ENCODE results near the gene AAGAB.

Gene AAGAB

DNA sequence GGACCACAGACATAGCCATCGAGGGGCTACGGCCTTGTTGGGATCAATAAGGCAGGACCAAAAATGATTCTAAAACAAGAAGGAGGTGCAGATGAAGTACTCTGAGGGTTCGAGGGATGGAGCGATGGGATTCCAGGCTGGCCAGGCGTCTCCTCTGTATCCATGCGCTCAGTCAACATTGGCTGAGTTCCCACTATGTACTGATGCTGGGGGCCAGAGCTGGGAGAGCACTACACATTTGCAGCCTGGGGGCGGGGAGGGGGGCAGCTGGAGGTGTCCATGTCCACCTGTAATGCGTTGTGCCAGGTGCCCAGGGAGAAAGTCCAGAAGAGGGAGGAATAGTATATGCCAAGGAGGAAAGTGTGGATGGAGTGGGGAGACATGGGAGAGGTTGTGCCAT is 81.5 kb downstream of the AAGAB start:
- peak overlapping the region; percentile 84 for H3K27ac ChIP-seq (ENCODE audit: poor library complexity, severe bottlenecking)
- H3K36me3 ChIP-seq (ENCODE audit: low read depth) = peaks cover 71% of the 10 kb centered on the region
- ATAC-seq (ENCODE audit: low read depth) = no peak

DNA sequence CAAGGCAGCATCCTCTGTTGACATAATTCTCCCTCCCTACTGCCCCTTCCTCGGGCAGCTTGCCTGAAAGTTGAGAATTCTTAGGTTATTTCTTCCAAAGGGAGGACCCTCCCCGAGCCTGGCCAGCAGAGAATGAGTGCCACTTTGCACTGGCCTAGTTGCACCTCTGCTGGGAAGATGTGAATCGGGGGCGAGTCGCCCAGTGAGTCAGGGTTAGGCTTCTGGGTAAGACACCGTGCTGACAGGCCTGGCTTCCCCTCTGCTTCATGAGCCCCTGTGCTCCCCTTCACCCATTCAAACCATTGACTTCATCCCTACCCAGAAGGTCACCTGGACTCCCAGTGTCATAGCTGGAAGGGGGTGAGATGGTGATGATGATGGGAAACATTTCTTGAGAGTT is 82.3 kb downstream of the AAGAB start:
- peak overlapping the region; percentile 1 for H3K27ac ChIP-seq (ENCODE audit: poor library complexity, severe bottlenecking)
- peaks cover 77% of the 10 kb centered on the region for H3K36me3 ChIP-seq (ENCODE audit: low read depth)
- H3K4me1 ChIP-seq (ENCODE audit: insufficient read depth, poor library complexity, severe bottlenecking) = peaks cover 31% of the 10 kb centered on the region
- no peaks in the 10 kb centered on the region for H3K27me3 ChIP-seq (ENCODE audit: insufficient read depth, poor library complexity, severe bottlenecking)
- no peak for ATAC-seq (ENCODE audit: low read depth)
- no peak for DNase-seq (ENCODE audit: low spot score)
- no peak overlapping the region for H3K4me3 ChIP-seq (ENCODE audit: severe bottlenecking)
- TF ChIP-seq, protein P1, sequence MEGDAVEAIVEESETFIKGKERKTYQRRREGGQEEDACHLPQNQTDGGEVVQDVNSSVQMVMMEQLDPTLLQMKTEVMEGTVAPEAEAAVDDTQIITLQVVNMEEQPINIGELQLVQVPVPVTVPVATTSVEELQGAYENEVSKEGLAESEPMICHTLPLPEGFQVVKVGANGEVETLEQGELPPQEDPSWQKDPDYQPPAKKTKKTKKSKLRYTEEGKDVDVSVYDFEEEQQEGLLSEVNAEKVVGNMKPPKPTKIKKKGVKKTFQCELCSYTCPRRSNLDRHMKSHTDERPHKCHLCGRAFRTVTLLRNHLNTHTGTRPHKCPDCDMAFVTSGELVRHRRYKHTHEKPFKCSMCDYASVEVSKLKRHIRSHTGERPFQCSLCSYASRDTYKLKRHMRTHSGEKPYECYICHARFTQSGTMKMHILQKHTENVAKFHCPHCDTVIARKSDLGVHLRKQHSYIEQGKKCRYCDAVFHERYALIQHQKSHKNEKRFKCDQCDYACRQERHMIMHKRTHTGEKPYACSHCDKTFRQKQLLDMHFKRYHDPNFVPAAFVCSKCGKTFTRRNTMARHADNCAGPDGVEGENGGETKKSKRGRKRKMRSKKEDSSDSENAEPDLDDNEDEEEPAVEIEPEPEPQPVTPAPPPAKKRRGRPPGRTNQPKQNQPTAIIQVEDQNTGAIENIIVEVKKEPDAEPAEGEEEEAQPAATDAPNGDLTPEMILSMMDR (IDR thresholded peaks at IDR 0.05; ENCODE audit: poor library complexity, severe bottlenecking) = no peak
- no peaks in the 10 kb centered on the region for H3K9me3 ChIP-seq (ENCODE audit: severe bottlenecking)

More for the DNA sequence above, 81.5 kb downstream of the AAGAB start:
- DNase-seq (ENCODE audit: low spot score) = no peak
- H3K9me3 ChIP-seq (ENCODE audit: severe bottlenecking) = no peaks in the 10 kb centered on the region
- TF ChIP-seq, protein P1 (IDR thresholded peaks at IDR 0.05; ENCODE audit: poor library complexity, severe bottlenecking) = no peak
- H3K4me3 ChIP-seq (ENCODE audit: severe bottlenecking) = no peak overlapping the region
- peaks cover 37% of the 10 kb centered on the region for H3K4me1 ChIP-seq (ENCODE audit: insufficient read depth, poor library complexity, severe bottlenecking)
- no peaks in the 10 kb centered on the region for H3K27me3 ChIP-seq (ENCODE audit: insufficient read depth, poor library complexity, severe bottlenecking)

DNA sequence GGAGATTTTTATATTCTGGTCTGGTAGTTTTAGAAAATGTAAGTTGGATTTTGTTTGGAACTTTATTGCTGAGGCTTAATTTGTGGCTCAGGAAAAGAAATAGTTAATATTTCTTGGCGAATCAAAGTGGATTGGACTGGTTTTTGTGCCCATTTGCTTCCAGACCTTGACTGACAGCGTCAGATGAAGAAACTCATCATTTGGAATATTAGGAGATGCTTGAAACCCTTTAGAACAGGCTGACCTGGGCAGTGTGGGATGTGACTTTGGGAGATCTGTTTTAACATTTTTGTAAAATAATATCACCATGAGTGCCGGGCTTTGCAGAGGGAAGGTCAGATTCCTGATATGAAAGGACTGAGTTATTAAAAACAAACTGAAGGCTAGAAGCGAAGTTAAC is 83.0 kb downstream of the AAGAB start:
- Histone ChIP-seq H3K27me3 (ENCODE audit: insufficient read depth, poor library complexity, severe bottlenecking) (no peaks in the 10 kb centered on the region), H3K4me1 (ENCODE audit: insufficient read depth, poor library complexity, severe bottlenecking) (peaks cover 27% of the 10 kb centered on the region), H3K27ac (ENCODE audit: poor library complexity, severe bottlenecking) (peak overlapping the region; percentile 1), H3K4me3 (ENCODE audit: severe bottlenecking) (no peak overlapping the region), H3K36me3 (ENCODE audit: low read depth) (peaks cover 77% of the 10 kb centered on the region), H3K9me3 (ENCODE audit: severe bottlenecking) (no peaks in the 10 kb centered on the region)
- no peak for ATAC-seq (ENCODE audit: low read depth)
- TF ChIP-seq, protein P1 (IDR thresholded peaks at IDR 0.05; ENCODE audit: poor library complexity, severe bottlenecking) = no peak
- no peak for DNase-seq (ENCODE audit: low spot score)

DNA sequence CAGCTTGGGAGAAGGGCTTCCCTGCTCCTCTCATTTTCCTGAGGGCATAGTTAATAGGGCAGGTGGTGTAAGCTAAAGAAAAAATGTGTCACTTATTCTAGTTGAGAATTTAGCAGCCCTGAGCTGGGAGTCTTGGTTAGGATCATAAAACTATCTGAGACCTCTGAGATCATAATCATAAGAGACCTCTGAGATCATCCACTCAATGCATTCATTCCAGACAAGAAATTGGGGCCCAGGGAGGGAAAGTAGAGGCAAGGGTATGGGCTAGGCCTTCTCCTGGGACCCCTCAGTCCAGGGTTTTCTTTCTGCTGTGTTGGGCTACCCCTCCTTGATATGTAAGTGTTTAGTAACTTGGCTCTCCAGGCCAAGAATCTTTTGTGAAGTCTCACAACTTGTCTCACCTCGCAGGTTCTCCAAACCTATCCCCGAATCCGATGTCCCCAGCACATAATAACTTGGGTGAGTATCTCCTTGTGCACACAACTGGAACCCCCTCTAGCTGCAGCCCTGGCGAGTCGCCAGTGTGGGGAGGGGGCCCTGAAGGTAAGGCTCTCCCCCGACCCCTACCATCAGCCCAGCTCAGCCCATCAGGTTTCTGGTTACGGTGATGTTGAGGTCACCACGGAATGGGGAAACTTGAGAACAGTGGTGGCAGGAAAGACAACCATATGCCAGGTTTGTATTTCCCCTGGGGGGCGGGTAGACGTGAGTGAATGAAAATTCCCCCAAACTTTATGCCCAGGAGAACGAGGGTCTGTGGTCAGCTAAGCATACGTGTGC is 84.1 kb downstream of the AAGAB start:
- Histone ChIP-seq H3K9me3 (ENCODE audit: severe bottlenecking) (no peaks in the 10 kb centered on the region), H3K4me1 (ENCODE audit: insufficient read depth, poor library complexity, severe bottlenecking) (peaks cover 19% of the 10 kb centered on the region), H3K27me3 (ENCODE audit: insufficient read depth, poor library complexity, severe bottlenecking) (no peaks in the 10 kb centered on the region), H3K27ac (ENCODE audit: poor library complexity, severe bottlenecking) (no peak overlapping the region), H3K4me3 (ENCODE audit: severe bottlenecking) (no peak overlapping the region), H3K36me3 (ENCODE audit: low read depth) (peaks cover 77% of the 10 kb centered on the region)
- no peak for ATAC-seq (ENCODE audit: low read depth)
- TF ChIP-seq, protein P1 (IDR thresholded peaks at IDR 0.05; ENCODE audit: poor library complexity, severe bottlenecking) = no peak
- DNase-seq (ENCODE audit: low spot score) = no peak

DNA sequence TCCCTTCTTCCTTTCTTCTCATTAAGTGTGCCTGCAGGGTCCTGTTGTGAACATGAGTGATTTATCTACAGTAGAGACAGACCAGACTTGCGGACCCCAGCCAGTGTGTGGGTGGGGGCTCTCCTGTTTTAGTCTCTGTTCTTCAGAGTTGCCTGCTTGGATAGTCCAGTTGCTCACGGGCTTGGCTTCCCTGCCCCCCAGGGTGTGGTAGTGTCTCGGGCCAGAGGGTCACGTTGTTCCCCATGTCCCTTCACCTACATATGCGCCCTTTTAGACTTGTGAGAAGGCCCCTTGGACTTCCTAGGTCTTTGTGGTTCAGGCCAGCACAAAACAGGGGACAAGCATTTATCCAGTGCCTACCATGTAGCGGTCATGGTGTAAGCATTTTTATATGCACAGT is 85.8 kb downstream of the AAGAB start:
- Histone ChIP-seq H3K4me3 (ENCODE audit: severe bottlenecking) (no peak overlapping the region), H3K27me3 (ENCODE audit: insufficient read depth, poor library complexity, severe bottlenecking) (no peaks in the 10 kb centered on the region), H3K36me3 (ENCODE audit: low read depth) (peaks cover 84% of the 10 kb centered on the region), H3K27ac (ENCODE audit: poor library complexity, severe bottlenecking) (no peak overlapping the region), H3K4me1 (ENCODE audit: insufficient read depth, poor library complexity, severe bottlenecking) (peaks cover 4% of the 10 kb centered on the region), H3K9me3 (ENCODE audit: severe bottlenecking) (no peaks in the 10 kb centered on the region)
- no peak for ATAC-seq (ENCODE audit: low read depth)
- DNase-seq (ENCODE audit: low spot score) = no peak
- TF ChIP-seq, protein P1 (IDR thresholded peaks at IDR 0.05; ENCODE audit: poor library complexity, severe bottlenecking) = no peak
